IPS-20b (cell line): ENCODE results near the gene BBS4.
"Not testable (repeated sequence)": the region's sequence is repeated elsewhere in the genome, so short reads cannot be mapped to it uniquely, and the experiment has no call there.

Experiments
- H3K27ac ChIP-seq: one replicate; pipeline ENCODE4 v1.5.1; 2013; ENCODE audit warnings: low read length
- H3K27me3 ChIP-seq: 2 replicates; pipeline ENCODE4 v1.6.1; 2013; ENCODE audit warnings: mild to moderate bottlenecking, low read length, inconsistent platforms; ENCODE audit not compliant: insufficient read depth
- H3K36me3 ChIP-seq: 2 replicates; pipeline ENCODE4 v1.6.1; 2013; ENCODE audit warnings: low read depth, mild to moderate bottlenecking, inconsistent platforms, low read length, moderate library complexity; ENCODE audit not compliant: insufficient read depth
- H3K4me1 ChIP-seq: 2 replicates; pipeline ENCODE4 v1.6.1; 2013; ENCODE audit warnings: mild to moderate bottlenecking, control low read depth, inconsistent platforms, low read length, moderate library complexity; ENCODE audit not compliant: insufficient read depth
- H3K4me3 ChIP-seq: 2 replicates; pipeline ENCODE4 v1.5.1; 2013; ENCODE audit warnings: mild to moderate bottlenecking, low read length, inconsistent platforms
- H3K9ac ChIP-seq: 2 replicates; pipeline ENCODE4 v1.6.1; 2013; ENCODE audit warnings: low read depth, mild to moderate bottlenecking, inconsistent platforms, low read length, moderate library complexity
- H3K9me3 ChIP-seq: 2 replicates; pipeline ENCODE4 v1.6.1; 2013; ENCODE audit warnings: mild to moderate bottlenecking, low read depth, low read length, inconsistent platforms; ENCODE audit not compliant: insufficient read depth

The BBS4 gene

GRCh38 chr15:72670656-72671352, 15.2 kb upstream of the BBS4 start:
- not testable (repeated sequence) for H3K27ac ChIP-seq, H3K9me3 ChIP-seq, H3K36me3 ChIP-seq, H3K27me3 ChIP-seq
- Histone ChIP-seq H3K4me3 (peak overlapping the region; percentile 67), H3K9ac (0 out of 2 replicates have a peak overlapping the region, but pooled peaks have one; percentile 16), H3K4me1 (peaks cover 19% of the 10 kb centered on the region; the same call in 1 of the 2 replicates)

GRCh38 chr15:72671525-72671924, 14.5 kb upstream of the BBS4 start:
- peak overlapping the region; percentile 67; the same call in 1 of the 2 replicates for H3K4me3 ChIP-seq
- no peaks in the 10 kb centered on the region for H3K9me3 ChIP-seq
- H3K4me1 ChIP-seq: peaks cover 19% of the 10 kb centered on the region; the same call in 1 of the 2 replicates
- H3K27me3 ChIP-seq: no peaks in the 10 kb centered on the region
- peak overlapping the region; percentile 39 for H3K27ac ChIP-seq
- peak overlapping the region; percentile 32; the same call in 1 of the 2 replicates for H3K9ac ChIP-seq
- no peaks in the 10 kb centered on the region for H3K36me3 ChIP-seq

- Histone ChIP-seq H3K9ac (no peak overlapping the region), H3K4me1 (peaks cover 11% of the 10 kb centered on the region; the same call in 1 of the 2 replicates), H3K9me3 (no peaks in the 10 kb centered on the region), H3K36me3 (no peaks in the 10 kb centered on the region), H3K4me3 (no peak overlapping the region), H3K27ac (no peak overlapping the region), H3K27me3 (no peaks in the 10 kb centered on the region)
Measured at GRCh38 chr15:72676838-72677237, 9.2 kb upstream of the BBS4 start.

- Histone ChIP-seq H3K4me1 (no peaks in the 10 kb centered on the region; the same call in 1 of the 2 replicates), H3K27me3 (no peaks in the 10 kb centered on the region), H3K27ac (no peak overlapping the region), H3K36me3 (no peaks in the 10 kb centered on the region), H3K9me3 (no peaks in the 10 kb centered on the region), H3K9ac (no peak overlapping the region), H3K4me3 (no peak overlapping the region)
Measured at GRCh38 chr15:72680931-72681330, 5.1 kb upstream of the BBS4 start.

GRCh38 chr15:72682772-72683171, 3.2 kb upstream of the BBS4 start:
- H3K9me3 ChIP-seq: no peaks in the 10 kb centered on the region
- no peaks in the 10 kb centered on the region for H3K36me3 ChIP-seq
- H3K4me1 ChIP-seq: no peaks in the 10 kb centered on the region; the same call in 1 of the 2 replicates
- no peak overlapping the region for H3K4me3 ChIP-seq
- H3K27ac ChIP-seq: no peak overlapping the region
- no peak overlapping the region for H3K9ac ChIP-seq
- H3K27me3 ChIP-seq: no peaks in the 10 kb centered on the region

GRCh38 chr15:72685301-72685924, 594 bp upstream of the BBS4 start:
- no peaks in the 10 kb centered on the region for H3K36me3 ChIP-seq
- H3K9ac ChIP-seq: peak overlapping the region; percentile 90
- H3K27me3 ChIP-seq: no peaks in the 10 kb centered on the region
- peak overlapping the region; percentile 94 for H3K4me3 ChIP-seq
- peak overlapping the region; percentile 68 for H3K27ac ChIP-seq
- H3K9me3 ChIP-seq: no peaks in the 10 kb centered on the region
- no peaks in the 10 kb centered on the region; the same call in 1 of the 2 replicates for H3K4me1 ChIP-seq

- no peaks in the 10 kb centered on the region for H3K27me3 ChIP-seq
- no peak overlapping the region for H3K4me3 ChIP-seq
- H3K9ac ChIP-seq: no peak overlapping the region
- no peak overlapping the region for H3K27ac ChIP-seq
- H3K9me3 ChIP-seq: no peaks in the 10 kb centered on the region
- no peaks in the 10 kb centered on the region for H3K4me1 ChIP-seq
- no peaks in the 10 kb centered on the region for H3K36me3 ChIP-seq
Measured at GRCh38 chr15:72688697-72689096, 2.7 kb downstream of the BBS4 start.

- no peaks in the 10 kb centered on the region for H3K27me3 ChIP-seq
- H3K27ac ChIP-seq: no peak overlapping the region
- no peak overlapping the region for H3K4me3 ChIP-seq
- no peaks in the 10 kb centered on the region for H3K36me3 ChIP-seq
- no peak overlapping the region for H3K9ac ChIP-seq
- H3K4me1 ChIP-seq: no peaks in the 10 kb centered on the region
- H3K9me3 ChIP-seq: no peaks in the 10 kb centered on the region
Measured at GRCh38 chr15:72690938-72691337, 4.9 kb downstream of the BBS4 start.

- no peaks in the 10 kb centered on the region for H3K36me3 ChIP-seq
- H3K4me1 ChIP-seq: no peaks in the 10 kb centered on the region
- H3K9me3 ChIP-seq: no peaks in the 10 kb centered on the region
- H3K4me3 ChIP-seq: no peak overlapping the region
- no peaks in the 10 kb centered on the region for H3K27me3 ChIP-seq
- H3K9ac ChIP-seq: no peak overlapping the region
- H3K27ac ChIP-seq: no peak overlapping the region
Measured at GRCh38 chr15:72698938-72699337, 12.9 kb downstream of the BBS4 start.

GRCh38 chr15:72700076-72700475, 14.1 kb downstream of the BBS4 start:
- Histone ChIP-seq H3K4me1 (no peaks in the 10 kb centered on the region), H3K27ac (no peak overlapping the region), H3K4me3 (no peak overlapping the region), H3K27me3 (no peaks in the 10 kb centered on the region), H3K9ac (no peak overlapping the region), H3K36me3 (no peaks in the 10 kb centered on the region), H3K9me3 (no peaks in the 10 kb centered on the region)

- no peak overlapping the region for H3K4me3 ChIP-seq
- no peaks in the 10 kb centered on the region for H3K4me1 ChIP-seq
- H3K9ac ChIP-seq: no peak overlapping the region
- peaks cover 7% of the 10 kb centered on the region; the same call in 1 of the 2 replicates for H3K36me3 ChIP-seq
- no peaks in the 10 kb centered on the region for H3K9me3 ChIP-seq
- H3K27me3 ChIP-seq: no peaks in the 10 kb centered on the region
- no peak overlapping the region for H3K27ac ChIP-seq
Measured at GRCh38 chr15:72706266-72706665, 20.3 kb downstream of the BBS4 start.
